Activated T-helper 9 cell treated with anti-CD3 and anti-CD28 coated beads, Interleukin-2, amount 50 U/mL, for 16 hours (primary cell): ENCODE data around the gene OBP2B.

Experiments
- DNase-seq: peaks from one replicate; pipeline ENCODE4 v3.0.0-alpha.2; 2020; ENCODE audit warnings: low read depth

Gene OBP2B

GRCh38 chr9:133167096-133167730 is 41.8 kb downstream of the OBP2B start:
- DNase-seq, result no peak

DNA sequence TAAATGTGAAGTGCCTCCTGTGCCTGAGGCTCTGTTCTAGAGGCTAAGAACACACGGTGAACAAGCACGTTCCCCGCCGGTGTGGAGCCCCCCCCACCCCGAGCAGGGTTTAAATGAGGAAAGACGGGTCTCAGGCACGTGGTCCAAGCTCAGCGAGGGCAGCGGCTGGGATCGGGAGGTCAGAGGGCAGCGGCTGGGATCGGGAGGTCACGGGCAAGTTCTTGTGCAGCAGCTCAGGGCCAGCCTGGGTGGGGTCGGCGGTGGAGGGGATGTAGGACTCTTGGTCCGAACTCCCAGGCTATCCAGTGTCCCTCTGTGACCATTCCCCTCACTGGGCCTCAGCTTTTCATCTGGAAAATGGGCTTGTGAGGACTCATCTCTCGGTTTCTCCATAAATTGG is 42.7 kb downstream of the OBP2B start:
- no peak for DNase-seq

DNA sequence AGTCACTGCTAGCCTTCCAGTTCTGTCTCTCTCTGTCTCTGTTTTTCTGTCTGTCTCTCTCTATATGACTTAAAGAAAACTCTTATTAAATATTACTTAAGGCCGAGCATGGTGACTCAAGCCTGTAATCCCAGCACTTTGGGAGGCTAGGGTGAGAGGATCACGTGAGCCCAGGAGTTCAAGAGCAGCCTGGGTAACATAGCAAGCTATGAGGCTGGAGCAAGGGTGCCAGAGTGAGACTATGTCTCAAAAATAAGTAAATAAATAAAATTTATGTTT is 43.7 kb downstream of the OBP2B start:
- no peak for DNase-seq

DNA sequence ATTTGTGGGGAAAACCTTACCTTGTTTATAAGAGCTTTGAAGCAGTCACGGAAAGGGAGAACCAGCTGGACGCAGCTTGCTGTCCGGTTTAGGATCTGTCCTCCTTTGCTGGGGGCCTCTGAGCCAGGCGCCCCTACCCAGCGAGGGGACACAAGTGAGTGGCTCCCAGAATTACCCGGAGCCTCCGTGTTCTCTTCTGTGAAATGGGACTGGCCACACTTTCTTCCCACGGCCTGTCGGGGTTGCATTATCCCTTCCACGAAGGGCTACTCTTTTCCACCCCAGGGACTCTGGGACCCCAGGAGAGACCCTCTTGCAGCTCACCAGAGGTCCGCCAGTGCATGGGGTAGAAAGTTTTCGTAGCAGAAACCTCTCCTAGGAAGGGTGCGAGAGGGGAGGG is 44.9 kb downstream of the OBP2B start:
- DNase-seq, result no peak

- DNase-seq, result no peak
Measured at GRCh38 chr9:133163504-133164172, 45.4 kb downstream of the OBP2B start, which contains the start of gene GBGT1. Gene GBGT1 (minus strand): TSS chr9:133163914. CDS start chr9:133162412, 1,502 bp downstream.

- DNase-seq, result no peak
Measured at GRCh38 chr9:133162861-133163503, 46.1 kb downstream of the OBP2B start.

GRCh38 chr9:133161547-133161950 is 47.5 kb downstream of the OBP2B start:
- DNase-seq, result no peak

GRCh38 chr9:133160742-133161546 is 48.1 kb downstream of the OBP2B start:
- no peak for DNase-seq

DNA sequence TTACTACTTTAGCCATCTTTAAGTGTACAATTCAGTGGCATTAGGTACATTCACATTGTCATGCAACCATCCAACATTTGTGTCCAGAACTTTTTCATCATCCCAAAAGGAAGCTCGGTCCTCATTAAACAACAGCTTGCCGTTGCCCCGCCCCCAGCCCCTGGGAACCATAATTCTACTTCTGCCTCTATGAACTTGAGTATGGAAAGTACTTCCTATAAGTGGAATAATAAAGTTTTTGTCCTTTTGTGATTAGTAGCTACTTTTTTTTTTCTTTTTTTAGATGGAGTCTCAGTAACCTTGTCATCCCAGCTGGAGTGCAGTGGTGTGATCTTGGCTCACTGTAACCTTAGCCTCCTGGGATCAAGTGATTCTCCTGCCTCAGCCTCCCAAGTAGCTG is 50.4 kb downstream of the OBP2B start:
- DNase-seq, result no peak
